Activated CD4-positive, alpha-beta T cell treated with anti-CD3 and anti-CD28 coated beads, Interleukin-2, amount 10 ng/mL, durations not matched to agents 24 days and 14 days (primary cell): ENCODE measurements around the gene CLEC12A. TPM values are rescaled to one million over a fixed set of nuclear protein-coding genes. Genes with fewer than 3 reads are reported as not detected.
"Not testable (repeated sequence)": the region's sequence is repeated elsewhere in the genome, so short reads cannot be mapped to it uniquely, and the experiment has no call there.

Experiments used
- DNase-seq: peaks from one replicate; pipeline ENCODE4 v3.0.0; 2022
- H3K27ac Mint-ChIP-seq: one replicate; pipeline ENCODE4 v1.8.0; 2022; ENCODE audit warnings: mild to moderate bottlenecking, mixed read lengths
- H3K27me3 Mint-ChIP-seq: one replicate; pipeline ENCODE4 v1.8.0; 2022; ENCODE audit warnings: mixed read lengths
- H3K36me3 Mint-ChIP-seq: one replicate; pipeline ENCODE4 v1.8.0; 2022; ENCODE audit warnings: low read depth, mild to moderate bottlenecking, mixed read lengths
- H3K4me1 Mint-ChIP-seq: one replicate; pipeline ENCODE4 v1.8.0; 2021; ENCODE audit warnings: mixed read lengths
- H3K4me3 Mint-ChIP-seq: one replicate; pipeline ENCODE4 v1.8.0; 2022; ENCODE audit warnings: mild to moderate bottlenecking, moderate library complexity, mixed read lengths
- H3K9me3 Mint-ChIP-seq: one replicate; pipeline ENCODE4 v1.8.0; 2021; ENCODE audit warnings: mixed read lengths
- intact Hi-C: fragments of 100-400 bp; cut with micrococcal nuclease; formaldehyde crosslinking; loops from one replicate; pipeline ENCODE4 v1.15.1; 2023
- total RNA-seq: library from RNA; stranded (reverse); gene quantifications from 2 replicates; pipeline ENCODE4 v1.2.3, GENCODE V29; 2022

CLEC12A gene
- total RNA-seq, 1 donor from 2014 or later = not detected

DNA sequence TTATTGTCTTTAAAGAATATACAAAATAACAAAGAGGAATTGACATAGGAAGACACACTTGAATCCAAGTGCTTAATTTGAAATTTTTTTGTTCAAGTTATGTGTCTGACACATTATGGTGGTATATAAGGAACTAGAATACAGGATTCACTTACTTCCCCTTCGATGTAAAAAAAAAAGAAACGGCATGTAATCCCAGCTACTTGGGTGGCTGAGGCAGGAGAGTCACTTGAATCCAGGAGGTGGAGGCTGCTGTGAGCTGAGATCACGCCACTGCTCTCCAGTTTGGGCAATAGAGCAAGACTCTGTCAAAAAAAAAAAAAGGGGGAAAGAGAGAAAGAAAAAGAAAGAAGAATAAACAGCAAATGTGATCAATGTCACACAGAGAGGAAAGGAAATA is 8.9 kb downstream of the CLEC12A start:
- intact Hi-C loops = no loop called here
- Mint-ChIP-seq H3K36me3 (peaks cover 1% of the 10 kb centered on the region), H3K4me1 (no peaks in the 10 kb centered on the region), H3K27ac (no peak overlapping the region), H3K4me3 (no peak overlapping the region), H3K9me3 (peaks cover 3% of the 10 kb centered on the region), H3K27me3 (peaks cover 31% of the 10 kb centered on the region)
- no peak for DNase-seq

DNA sequence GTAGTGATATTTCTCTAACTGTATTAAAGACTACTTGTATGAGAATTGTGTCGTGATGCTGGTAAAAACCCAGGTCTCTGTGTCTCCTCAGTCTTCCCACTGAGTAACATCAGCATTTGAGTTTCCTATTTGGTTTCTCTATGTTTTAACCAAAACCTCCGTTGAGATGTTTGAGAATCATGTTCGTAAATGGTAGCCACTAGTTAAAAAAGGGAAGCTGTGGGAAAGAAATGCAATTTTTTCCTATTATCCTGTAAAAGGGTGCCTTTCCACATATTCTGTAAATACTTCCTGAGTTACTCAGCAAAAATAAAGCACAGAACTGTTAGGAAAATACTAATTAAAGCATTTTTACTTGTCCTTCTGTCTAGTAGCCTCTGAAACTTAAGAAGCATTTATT is 20.7 kb downstream of the CLEC12A start:
- H3K9me3 Mint-ChIP-seq = peaks cover 6% of the 10 kb centered on the region

DNA sequence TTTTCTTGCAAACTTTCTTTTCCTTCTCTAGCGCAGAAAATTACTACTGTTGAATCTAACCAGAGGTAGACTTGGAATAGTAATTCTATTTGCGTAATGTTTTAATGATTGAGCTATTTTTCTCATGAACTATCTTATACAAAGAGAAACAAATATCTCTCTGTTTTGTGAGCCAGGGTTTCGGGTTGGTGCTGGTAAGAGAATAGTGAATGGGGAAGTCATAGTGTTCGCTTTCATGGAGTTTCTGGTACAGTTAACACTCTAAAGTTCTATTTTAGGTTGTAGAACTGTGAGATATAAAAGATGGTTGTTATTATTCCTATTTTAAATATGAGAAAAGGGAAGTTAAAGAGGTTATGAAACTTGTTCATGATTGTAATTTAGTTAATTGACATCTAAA is 21.1 kb downstream of the CLEC12A start:
- Mint-ChIP-seq H3K4me3 (no peak overlapping the region), H3K27ac (no peak overlapping the region), H3K36me3 (no peaks in the 10 kb centered on the region), H3K9me3 (peaks cover 6% of the 10 kb centered on the region), H3K27me3 (peaks cover 49% of the 10 kb centered on the region), H3K4me1 (no peaks in the 10 kb centered on the region)
- intact Hi-C loops = no loop called here
- no peak for DNase-seq

More for the DNA sequence above, 20.7 kb downstream of the CLEC12A start:
- DNase-seq = no peak
- peaks cover 46% of the 10 kb centered on the region for H3K27me3 Mint-ChIP-seq
- intact Hi-C loops = no loop called here
- H3K4me1 Mint-ChIP-seq = no peaks in the 10 kb centered on the region
- no peak overlapping the region for H3K27ac Mint-ChIP-seq
- H3K36me3 Mint-ChIP-seq = no peaks in the 10 kb centered on the region
- H3K4me3 Mint-ChIP-seq = no peak overlapping the region

DNA sequence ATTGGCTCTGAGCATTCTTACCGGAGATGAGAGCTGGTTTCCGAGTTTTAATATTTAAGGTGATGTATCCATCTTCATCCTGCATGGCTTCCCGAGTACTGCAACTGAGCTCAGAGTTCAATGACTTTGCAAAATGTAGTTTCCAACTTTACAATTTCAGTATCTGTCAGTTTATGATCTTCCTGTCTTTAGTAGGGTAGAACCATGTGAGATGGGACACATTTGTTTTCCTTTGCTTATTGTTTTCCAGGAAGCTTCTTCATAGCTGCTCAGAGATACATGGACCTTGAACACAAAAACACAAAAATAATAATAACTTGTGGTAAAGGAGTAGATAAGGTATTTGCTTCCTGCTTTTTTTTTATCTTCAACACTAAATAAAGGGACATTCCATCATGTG is 27.8 kb downstream of the CLEC12A start, which contains the start of gene CLEC1B:
CLEC1B (minus strand) TSS at position 106 of the 400 bp plus-strand sequence; CDS start at position 85, 21 bp downstream.
- intact Hi-C loops = loop anchor here (2.0 kb wide), 1 partner anchor 40 kb away; no protein-coding TSS in a partner anchor
- no peaks in the 10 kb centered on the region for H3K9me3 Mint-ChIP-seq

DNA sequence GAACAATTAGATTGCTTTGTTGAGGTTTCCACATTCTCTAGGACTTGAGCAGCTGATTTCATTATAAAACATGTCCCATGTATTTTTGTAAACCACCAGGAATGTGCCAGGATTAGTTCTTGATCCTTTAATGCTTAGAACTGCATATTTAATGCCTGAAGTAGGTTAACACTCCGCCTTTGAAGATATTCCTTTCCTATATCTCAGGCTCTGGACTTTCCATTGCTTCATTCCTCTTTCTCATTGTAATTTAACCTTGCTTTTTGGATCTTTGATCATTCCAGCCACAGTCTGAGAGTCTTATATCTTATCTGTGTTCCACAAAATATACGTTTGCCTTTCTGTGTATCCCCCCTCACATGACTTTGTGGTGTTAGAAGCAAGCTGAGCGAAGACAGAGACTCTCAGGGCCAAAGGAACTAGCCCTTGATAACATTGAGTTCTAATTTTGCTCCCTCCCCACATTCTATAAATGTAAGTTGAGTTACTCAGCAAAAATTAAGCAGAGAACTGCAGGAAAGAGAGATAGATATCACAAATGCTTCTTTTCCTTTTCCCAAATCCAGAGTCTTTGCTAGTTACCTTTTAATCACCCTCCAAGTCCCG is 30.1 kb downstream of the CLEC12A start:
- no peak overlapping the region for H3K4me3 Mint-ChIP-seq
- H3K9me3 Mint-ChIP-seq = no peaks in the 10 kb centered on the region
- H3K27ac Mint-ChIP-seq = no peak overlapping the region
- intact Hi-C loops = loop anchor here (10.0 kb wide), 1 partner anchor 186 kb away; no protein-coding TSS in a partner anchor
- peaks cover 50% of the 10 kb centered on the region for H3K27me3 Mint-ChIP-seq
- DNase-seq = no peak
- H3K36me3 Mint-ChIP-seq = no peaks in the 10 kb centered on the region
- no peaks in the 10 kb centered on the region for H3K4me1 Mint-ChIP-seq

More for the DNA sequence above, 27.8 kb downstream of the CLEC12A start, which contains the start of gene CLEC1B:
- DNase-seq = no peak
- Mint-ChIP-seq H3K27ac (no peak within 1 kb of the TSS), H3K27me3 (peaks cover 52% of the 10 kb centered on the region), H3K4me1 (no peaks in the 10 kb centered on the region), H3K36me3 (no peaks in the 10 kb centered on the region), H3K4me3 (no peak within 1 kb of the TSS)

DNA sequence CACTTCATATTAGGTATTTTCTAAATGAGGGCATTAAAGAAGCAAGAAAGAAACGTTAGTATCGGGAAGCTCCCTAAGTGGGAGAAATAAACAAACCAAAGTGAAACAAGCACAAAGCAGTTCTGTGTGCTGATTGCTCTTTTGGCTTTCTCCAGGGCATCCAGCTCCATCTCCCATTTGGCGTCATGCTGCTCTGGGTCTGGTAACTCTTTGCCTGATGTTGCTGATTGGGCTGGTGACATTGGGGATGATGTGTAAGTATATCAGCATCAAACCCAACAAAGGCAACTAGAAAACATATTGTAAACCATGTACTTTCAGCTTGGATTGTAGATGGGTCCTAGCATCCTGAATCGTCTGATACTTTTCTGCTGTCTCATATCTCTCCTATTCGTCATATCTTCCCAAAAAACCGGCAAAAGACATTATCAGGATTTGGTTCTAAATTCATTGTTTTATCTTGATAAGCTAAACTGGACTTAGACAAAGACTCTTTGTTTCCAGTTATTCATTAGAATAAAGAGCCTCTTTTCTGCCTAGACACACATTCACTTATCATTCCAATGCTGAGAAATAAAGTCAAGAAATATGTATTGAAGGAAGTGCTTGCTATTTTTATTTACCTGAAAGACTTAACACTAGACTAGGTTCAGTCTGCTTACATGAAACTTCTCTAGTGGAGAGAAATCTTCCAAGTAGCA is 41.6 kb downstream of the CLEC12A start:
- H3K9me3 Mint-ChIP-seq = no peaks in the 10 kb centered on the region
- no peak overlapping the region for H3K4me3 Mint-ChIP-seq
- no peak for DNase-seq
- peaks cover 3% of the 10 kb centered on the region for H3K4me1 Mint-ChIP-seq
- peaks cover 40% of the 10 kb centered on the region for H3K27me3 Mint-ChIP-seq
- no peaks in the 10 kb centered on the region for H3K36me3 Mint-ChIP-seq
- no peak overlapping the region for H3K27ac Mint-ChIP-seq
- intact Hi-C loops = loop anchor here (5.0 to 10.0 kb wide), 2 partner anchors 70 to 268 kb away; no protein-coding TSS in a partner anchor

DNA sequence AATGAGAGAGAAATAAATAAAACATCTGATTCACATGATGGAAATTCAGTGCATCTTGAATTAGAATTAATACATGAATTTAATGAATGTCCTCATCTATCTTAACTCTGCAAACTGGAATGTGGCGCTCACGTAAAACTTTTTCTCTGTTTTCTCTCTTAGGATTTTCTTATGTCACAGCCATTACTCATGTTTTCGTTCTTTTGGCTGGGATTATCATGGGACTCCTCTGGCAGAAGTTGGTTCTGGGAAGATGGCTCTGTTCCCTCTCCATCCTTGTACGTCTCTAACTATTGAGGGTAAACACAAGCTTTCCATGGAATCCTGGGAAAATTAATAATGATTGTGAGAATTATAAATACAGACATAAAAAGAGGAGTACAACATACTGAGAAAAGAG is 44.2 kb downstream of the CLEC12A start:
- no peaks in the 10 kb centered on the region for H3K4me1 Mint-ChIP-seq
- no peaks in the 10 kb centered on the region for H3K36me3 Mint-ChIP-seq
- no peak for DNase-seq
- no peak overlapping the region for H3K27ac Mint-ChIP-seq
- H3K27me3 Mint-ChIP-seq = peaks cover 38% of the 10 kb centered on the region
- H3K4me3 Mint-ChIP-seq = no peak overlapping the region
- no peaks in the 10 kb centered on the region for H3K9me3 Mint-ChIP-seq
- intact Hi-C loops = loop anchor here (10.0 kb wide), 1 partner anchor 271 kb away; no protein-coding TSS in a partner anchor

- H3K36me3 Mint-ChIP-seq = no peaks in the 10 kb centered on the region
- no peak for DNase-seq
- H3K27me3 Mint-ChIP-seq = peaks cover 28% of the 10 kb centered on the region
- no peaks in the 10 kb centered on the region for H3K9me3 Mint-ChIP-seq
- intact Hi-C loops = loop anchor here (10.0 kb wide), 1 partner anchor 272 kb away; no protein-coding TSS in a partner anchor
- no peak overlapping the region for H3K27ac Mint-ChIP-seq
- H3K4me3 Mint-ChIP-seq = no peak overlapping the region
- no peaks in the 10 kb centered on the region for H3K4me1 Mint-ChIP-seq
These were observed 45.7 kb downstream of the CLEC12A start for GRCh38 chr12:10016881-10017280.

GRCh38 chr12:10018386-10018785 is 47.2 kb downstream of the CLEC12A start:
- no peak overlapping the region for H3K27ac Mint-ChIP-seq
- H3K27me3 Mint-ChIP-seq = peaks cover 18% of the 10 kb centered on the region
- no peak for DNase-seq
- intact Hi-C loops = loop anchor here (10.0 kb wide), 1 partner anchor 274 kb away; no protein-coding TSS in a partner anchor
- H3K9me3 Mint-ChIP-seq = no peaks in the 10 kb centered on the region
- no peaks in the 10 kb centered on the region for H3K36me3 Mint-ChIP-seq
- H3K4me1 Mint-ChIP-seq = no peaks in the 10 kb centered on the region
- no peak overlapping the region for H3K4me3 Mint-ChIP-seq

GRCh38 chr12:10021342-10021741 is 50.1 kb downstream of the CLEC12A start:
- Mint-ChIP-seq H3K4me1 (no peaks in the 10 kb centered on the region), H3K27me3 (peaks cover 9% of the 10 kb centered on the region)

DNA sequence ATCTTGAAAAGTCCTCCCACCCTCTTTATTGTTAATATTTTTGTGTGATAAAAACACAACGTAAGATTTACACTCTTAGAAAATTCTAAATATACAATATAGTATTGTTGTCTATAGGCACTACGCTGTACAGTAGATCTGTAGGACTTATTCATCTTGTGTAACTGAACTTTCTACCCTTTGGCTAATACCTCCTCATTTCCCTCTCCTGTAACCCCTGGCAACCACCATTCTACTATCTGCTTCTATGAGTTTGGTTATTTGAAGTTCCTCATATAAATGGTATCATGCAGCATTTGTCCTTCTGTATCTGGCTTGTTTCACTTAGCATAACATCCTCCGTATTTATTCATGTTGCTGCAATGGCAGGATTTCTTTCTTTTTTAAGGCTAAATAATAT is 54.0 kb downstream of the CLEC12A start:
- DNase-seq = no peak
- peaks cover 16% of the 10 kb centered on the region for H3K27me3 Mint-ChIP-seq
- H3K9me3 Mint-ChIP-seq = no peaks in the 10 kb centered on the region
- H3K4me1 Mint-ChIP-seq = no peaks in the 10 kb centered on the region
- no peak overlapping the region for H3K27ac Mint-ChIP-seq
- H3K4me3 Mint-ChIP-seq = no peak overlapping the region
- intact Hi-C loops = no loop called here
- H3K36me3 Mint-ChIP-seq = no peaks in the 10 kb centered on the region

More at GRCh38 chr12:10021342-10021741, 50.1 kb downstream of the CLEC12A start:
- DNase-seq = no peak
- H3K4me3 Mint-ChIP-seq = no peak overlapping the region
- H3K27ac Mint-ChIP-seq = no peak overlapping the region
- H3K9me3 Mint-ChIP-seq = no peaks in the 10 kb centered on the region
- H3K36me3 Mint-ChIP-seq = no peaks in the 10 kb centered on the region
- intact Hi-C loops = no loop called here

DNA sequence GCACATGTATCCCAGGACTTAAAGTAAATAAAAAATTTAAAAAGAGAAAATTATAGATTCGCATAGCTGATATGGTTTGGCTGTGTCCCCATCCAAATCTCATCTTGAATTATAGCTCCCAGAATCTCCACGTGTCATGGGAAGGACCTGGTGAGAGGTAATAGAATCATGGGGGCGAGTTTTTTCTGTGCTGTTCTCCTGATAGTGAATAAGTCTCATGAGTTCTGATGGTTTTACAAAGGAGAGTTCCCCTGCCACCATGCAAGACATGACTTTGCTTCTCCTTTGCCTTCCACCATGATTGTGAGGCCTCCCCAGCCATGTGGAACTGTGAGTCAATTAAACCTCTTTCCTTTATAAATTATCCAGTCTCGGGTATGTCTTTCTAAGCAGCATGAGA is 55.5 kb downstream of the CLEC12A start:
- H3K4me1 Mint-ChIP-seq, DNase-seq, H3K9me3 Mint-ChIP-seq, H3K36me3 Mint-ChIP-seq, intact Hi-C loops, H3K27ac Mint-ChIP-seq, H3K4me3 Mint-ChIP-seq: not testable (repeated sequence)
- H3K27me3 Mint-ChIP-seq = peaks cover 16% of the 10 kb centered on the region

GRCh38 chr12:10027311-10027710 is 56.1 kb downstream of the CLEC12A start:
- H3K36me3 Mint-ChIP-seq = no peaks in the 10 kb centered on the region
- H3K9me3 Mint-ChIP-seq = no peaks in the 10 kb centered on the region

DNA sequence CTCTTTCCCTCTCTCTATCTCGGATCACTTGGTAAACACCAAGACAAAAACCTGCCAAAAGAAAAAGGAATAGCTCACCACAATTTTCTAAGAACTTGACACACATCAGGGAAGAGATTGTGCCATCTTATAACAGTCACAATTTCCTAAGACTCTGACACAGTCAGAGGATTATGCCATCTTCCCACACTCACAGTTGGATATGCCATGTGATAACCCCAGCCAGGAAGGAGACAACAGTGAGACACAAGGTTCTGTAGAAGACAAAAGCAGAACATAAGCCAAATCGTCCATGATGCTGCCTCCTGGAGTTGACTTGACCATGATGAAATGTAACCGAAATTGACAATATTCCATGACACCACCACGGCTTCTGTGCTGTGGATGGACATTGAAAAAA is 56.5 kb downstream of the CLEC12A start:
- H3K36me3 Mint-ChIP-seq = no peaks in the 10 kb centered on the region
- H3K27ac Mint-ChIP-seq = no peak overlapping the region
- intact Hi-C loops = no loop called here
- H3K4me1 Mint-ChIP-seq = no peaks in the 10 kb centered on the region
- DNase-seq = no peak
- H3K27me3 Mint-ChIP-seq = peaks cover 16% of the 10 kb centered on the region
- H3K9me3 Mint-ChIP-seq = no peaks in the 10 kb centered on the region
- H3K4me3 Mint-ChIP-seq = no peak overlapping the region

More at GRCh38 chr12:10027311-10027710, 56.1 kb downstream of the CLEC12A start:
- intact Hi-C loops = no loop called here
- Mint-ChIP-seq H3K4me3 (no peak overlapping the region), H3K4me1 (no peaks in the 10 kb centered on the region), H3K27me3 (peaks cover 16% of the 10 kb centered on the region), H3K27ac (no peak overlapping the region)
- DNase-seq = no peak
